ENCODE measurements around the gene PITPNM1. TPM values are rescaled to one million over a fixed set of nuclear protein-coding genes. Genes with fewer than 3 reads are reported as not detected.

PITPNM1 gene
- total and polyA plus RNA-seq, 2 of the 13 experiments (the other 11 are each of a cell fraction or from before 2014, with no cell fraction given): 8.2 to 8.5 TPM

DNA sequence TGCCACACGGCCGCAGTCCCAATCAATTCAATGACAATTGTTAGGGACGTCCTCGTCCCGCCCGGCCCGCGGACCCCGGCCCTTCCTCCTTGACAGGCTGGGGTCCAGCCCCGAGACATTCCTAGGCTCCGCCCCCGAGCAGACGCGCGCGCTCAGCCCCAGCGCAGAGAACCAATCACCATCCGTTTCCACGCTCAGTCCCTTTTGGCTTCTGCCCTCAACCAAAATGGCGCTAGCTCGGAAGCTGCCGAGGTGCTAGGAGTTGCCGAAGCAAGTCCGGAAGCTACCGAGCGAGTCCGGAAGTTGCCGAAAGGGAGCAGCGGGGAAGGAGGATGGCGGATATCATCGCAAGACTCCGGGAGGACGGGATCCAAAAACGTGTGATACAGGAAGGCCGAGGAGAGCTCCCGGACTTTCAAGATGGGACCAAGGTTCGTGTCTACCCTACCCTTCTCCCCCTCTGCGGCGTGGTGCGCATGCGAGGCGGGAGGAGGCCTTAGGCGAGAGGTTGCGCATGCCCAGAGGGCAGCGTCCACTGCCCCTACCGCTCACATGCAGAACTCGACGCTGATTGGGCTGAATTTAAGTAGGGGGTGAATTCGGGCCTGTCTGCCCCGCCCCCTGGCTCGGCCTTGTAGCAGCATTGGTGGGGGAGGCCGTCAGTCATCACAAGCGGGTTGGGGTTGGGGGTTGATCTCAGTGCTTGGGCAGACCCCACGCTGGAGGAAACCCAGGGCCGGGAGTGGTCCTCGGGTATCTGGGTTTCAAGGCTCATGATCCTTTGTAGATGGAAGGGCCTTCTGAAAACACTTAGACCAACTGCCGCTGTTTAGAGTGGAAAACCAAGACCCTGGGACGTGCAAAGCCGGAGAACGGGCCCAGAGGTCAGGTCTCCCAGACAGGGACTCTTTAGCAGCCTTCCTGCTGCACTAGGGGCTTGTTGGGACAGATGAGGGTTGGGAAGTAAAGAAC lies 22.1 kb downstream of the PITPNM1 start, which contains the start of gene AIP (continued):
- TF ChIP-seq, protein P1, sequence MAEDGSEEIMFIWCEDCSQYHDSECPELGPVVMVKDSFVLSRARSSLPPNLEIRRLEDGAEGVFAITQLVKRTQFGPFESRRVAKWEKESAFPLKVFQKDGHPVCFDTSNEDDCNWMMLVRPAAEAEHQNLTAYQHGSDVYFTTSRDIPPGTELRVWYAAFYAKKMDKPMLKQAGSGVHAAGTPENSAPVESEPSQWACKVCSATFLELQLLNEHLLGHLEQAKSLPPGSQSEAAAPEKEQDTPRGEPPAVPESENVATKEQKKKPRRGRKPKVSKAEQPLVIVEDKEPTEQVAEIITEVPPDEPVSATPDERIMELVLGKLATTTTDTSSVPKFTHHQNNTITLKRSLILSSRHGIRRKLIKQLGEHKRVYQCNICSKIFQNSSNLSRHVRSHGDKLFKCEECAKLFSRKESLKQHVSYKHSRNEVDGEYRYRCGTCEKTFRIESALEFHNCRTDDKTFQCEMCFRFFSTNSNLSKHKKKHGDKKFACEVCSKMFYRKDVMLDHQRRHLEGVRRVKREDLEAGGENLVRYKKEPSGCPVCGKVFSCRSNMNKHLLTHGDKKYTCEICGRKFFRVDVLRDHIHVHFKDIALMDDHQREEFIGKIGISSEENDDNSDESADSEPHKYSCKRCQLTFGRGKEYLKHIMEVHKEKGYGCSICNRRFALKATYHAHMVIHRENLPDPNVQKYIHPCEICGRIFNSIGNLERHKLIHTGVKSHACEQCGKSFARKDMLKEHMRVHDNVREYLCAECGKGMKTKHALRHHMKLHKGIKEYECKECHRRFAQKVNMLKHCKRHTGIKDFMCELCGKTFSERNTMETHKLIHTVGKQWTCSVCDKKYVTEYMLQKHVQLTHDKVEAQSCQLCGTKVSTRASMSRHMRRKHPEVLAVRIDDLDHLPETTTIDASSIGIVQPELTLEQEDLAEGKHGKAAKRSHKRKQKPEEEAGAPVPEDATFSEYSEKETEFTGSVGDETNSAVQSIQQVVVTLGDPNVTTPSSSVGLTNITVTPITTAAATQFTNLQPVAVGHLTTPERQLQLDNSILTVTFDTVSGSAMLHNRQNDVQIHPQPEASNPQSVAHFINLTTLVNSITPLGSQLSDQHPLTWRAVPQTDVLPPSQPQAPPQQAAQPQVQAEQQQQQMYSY (CRISPR knock-in tag; IDR thresholded peaks at IDR 0.05): peak; percentile 67; the same call in 1 of the 2 replicates
- TF ChIP-seq KDM1A (CRISPR knock-in tag; IDR thresholded peaks at IDR 0.05): peak; percentile 29; the same call in 1 of the 2 replicates
- TF ChIP-seq, protein P2, sequence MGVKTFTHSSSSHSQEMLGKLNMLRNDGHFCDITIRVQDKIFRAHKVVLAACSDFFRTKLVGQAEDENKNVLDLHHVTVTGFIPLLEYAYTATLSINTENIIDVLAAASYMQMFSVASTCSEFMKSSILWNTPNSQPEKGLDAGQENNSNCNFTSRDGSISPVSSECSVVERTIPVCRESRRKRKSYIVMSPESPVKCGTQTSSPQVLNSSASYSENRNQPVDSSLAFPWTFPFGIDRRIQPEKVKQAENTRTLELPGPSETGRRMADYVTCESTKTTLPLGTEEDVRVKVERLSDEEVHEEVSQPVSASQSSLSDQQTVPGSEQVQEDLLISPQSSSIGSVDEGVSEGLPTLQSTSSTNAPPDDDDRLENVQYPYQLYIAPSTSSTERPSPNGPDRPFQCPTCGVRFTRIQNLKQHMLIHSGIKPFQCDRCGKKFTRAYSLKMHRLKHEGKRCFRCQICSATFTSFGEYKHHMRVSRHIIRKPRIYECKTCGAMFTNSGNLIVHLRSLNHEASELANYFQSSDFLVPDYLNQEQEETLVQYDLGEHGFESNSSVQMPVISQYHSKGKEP (CRISPR knock-in tag; IDR thresholded peaks at IDR 0.05): peak; percentile 98
- peak; percentile 89 for TF ChIP-seq ELF4 (CRISPR knock-in tag; IDR thresholded peaks at IDR 0.05; ENCODE audit: borderline replicate concordance)
- TF ChIP-seq, protein P3, sequence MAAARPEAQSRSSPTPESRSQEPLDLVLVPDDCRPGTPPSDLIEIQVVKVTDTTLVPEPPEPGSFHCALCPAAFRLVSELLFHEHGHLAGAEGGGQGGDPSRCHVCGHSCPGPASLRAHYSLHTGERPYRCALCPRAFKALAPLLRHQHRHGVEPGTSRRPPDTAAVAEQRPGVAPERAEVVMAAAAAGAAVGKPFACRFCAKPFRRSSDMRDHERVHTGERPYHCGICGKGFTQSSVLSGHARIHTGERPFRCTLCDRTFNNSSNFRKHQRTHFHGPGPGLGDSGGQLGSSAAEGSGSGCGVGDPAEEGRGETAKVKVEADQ (CRISPR knock-in tag; IDR thresholded peaks at IDR 0.05; ENCODE audit: borderline replicate concordance): peak; percentile 88; the same call in 1 of the 2 replicates
- TF ChIP-seq RCOR2 (CRISPR knock-in tag; IDR thresholded peaks at IDR 0.05): peak; percentile 68; the same call in 1 of the 2 replicates
- 0 out of 2 replicates have a peak, but pooled peaks have one; percentile 41 for TF ChIP-seq ZNF20 (CRISPR knock-in tag; IDR thresholded peaks at IDR 0.05)
- peak; percentile 88 for TF ChIP-seq SP2 (CRISPR knock-in tag; IDR thresholded peaks at IDR 0.05)
- TF ChIP-seq, protein P4, sequence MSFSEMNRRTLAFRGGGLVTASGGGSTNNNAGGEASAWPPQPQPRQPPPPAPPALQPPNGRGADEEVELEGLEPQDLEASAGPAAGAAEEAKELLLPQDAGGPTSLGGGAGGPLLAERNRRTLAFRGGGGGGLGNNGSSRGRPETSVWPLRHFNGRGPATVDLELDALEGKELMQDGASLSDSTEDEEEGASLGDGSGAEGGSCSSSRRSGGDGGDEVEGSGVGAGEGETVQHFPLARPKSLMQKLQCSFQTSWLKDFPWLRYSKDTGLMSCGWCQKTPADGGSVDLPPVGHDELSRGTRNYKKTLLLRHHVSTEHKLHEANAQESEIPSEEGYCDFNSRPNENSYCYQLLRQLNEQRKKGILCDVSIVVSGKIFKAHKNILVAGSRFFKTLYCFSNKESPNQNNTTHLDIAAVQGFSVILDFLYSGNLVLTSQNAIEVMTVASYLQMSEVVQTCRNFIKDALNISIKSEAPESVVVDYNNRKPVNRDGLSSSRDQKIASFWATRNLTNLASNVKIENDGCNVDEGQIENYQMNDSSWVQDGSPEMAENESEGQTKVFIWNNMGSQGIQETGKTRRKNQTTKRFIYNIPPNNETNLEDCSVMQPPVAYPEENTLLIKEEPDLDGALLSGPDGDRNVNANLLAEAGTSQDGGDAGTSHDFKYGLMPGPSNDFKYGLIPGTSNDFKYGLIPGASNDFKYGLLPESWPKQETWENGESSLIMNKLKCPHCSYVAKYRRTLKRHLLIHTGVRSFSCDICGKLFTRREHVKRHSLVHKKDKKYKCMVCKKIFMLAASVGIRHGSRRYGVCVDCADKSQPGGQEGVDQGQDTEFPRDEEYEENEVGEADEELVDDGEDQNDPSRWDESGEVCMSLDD (CRISPR knock-in tag; IDR thresholded peaks at IDR 0.05; ENCODE audit: borderline replicate concordance): peak; percentile 79; the same call in 1 of the 2 replicates
- peak; percentile 83 for TF ChIP-seq POLR2G (IDR thresholded peaks at IDR 0.05; ENCODE audit: low read depth, low read length)
- peak; percentile 88 for TF ChIP-seq ARNTL (CRISPR knock-in tag; IDR thresholded peaks at IDR 0.05)
- no peak for TF ChIP-seq JUNB (CRISPR knock-in tag; IDR thresholded peaks at IDR 0.05; ENCODE audit: borderline replicate concordance)
- TF ChIP-seq ZNF343 (CRISPR knock-in tag; IDR thresholded peaks at IDR 0.05): peak; percentile 97
- peak; percentile 97 for TF ChIP-seq JARID2 (CRISPR knock-in tag; IDR thresholded peaks at IDR 0.05; ENCODE audit: insufficient replicate concordance)
- peak; percentile 99 for TF ChIP-seq ZNF510 (CRISPR knock-in tag; IDR thresholded peaks at IDR 0.05; ENCODE audit: low read depth)
- TF ChIP-seq PCBP2 (optimal IDR thresholded peaks at IDR 0.05; ENCODE audit: low read depth, low read length, poor library complexity, severe bottlenecking): no peak
- peak; percentile 95 for TF ChIP-seq SAFB2 (CRISPR knock-in tag; IDR thresholded peaks at IDR 0.05; ENCODE audit: borderline replicate concordance, low read depth)

All from HepG2 (cell line).